ENCODE data around the gene PLXNB2. TPM values are rescaled to one million over a fixed set of nuclear protein-coding genes. Genes with fewer than 3 reads are reported as not detected.

The PLXNB2 gene
- total and polyA plus RNA-seq, 2 donors (not counting 1 experiment from before 2014, with no cell fraction given) = 62.7 to 209 TPM

DNA sequence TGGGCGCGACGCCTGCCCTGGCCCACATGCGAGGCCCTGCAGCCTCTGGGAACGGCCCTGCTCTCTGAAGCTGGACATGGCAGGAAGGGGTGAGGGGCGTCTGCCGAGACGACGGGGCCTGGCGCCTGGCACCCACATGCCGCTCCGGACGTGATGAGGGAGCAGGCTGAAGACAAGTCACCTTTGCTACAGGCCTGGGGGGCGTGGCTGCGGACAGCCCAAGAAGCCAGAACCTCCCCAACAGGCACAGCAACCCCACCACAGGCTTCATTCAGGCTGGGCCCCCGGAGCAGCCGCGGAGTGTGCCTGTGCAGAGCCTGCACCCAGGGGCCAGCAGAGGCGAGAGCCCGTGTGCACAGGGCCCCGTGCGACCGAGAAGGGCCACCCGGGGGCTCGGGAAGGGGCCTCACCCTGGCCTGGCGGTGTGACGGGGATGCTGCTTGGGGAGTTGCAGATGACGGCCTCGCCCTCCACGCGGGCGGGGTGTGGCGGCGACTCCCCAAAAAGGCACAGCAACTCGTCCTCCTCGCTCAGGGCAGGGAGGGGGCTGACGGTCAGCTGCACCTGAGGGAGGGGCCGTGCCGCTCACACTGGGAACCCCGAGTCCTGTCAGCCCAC, 20.6 kb downstream of the PLXNB2 start:
- Histone ChIP-seq H3K4me1 (ENCODE audit: control insufficient read depth, extremely low read depth, insufficient read depth, low read length) (peaks cover 5% of the 10 kb centered on the region), H3K79me2 (ENCODE audit: control insufficient read depth, insufficient read depth, low read length) (peaks cover 48% of the 10 kb centered on the region), H4K20me1 (ENCODE audit: control insufficient read depth, extremely low read depth, insufficient read depth, low read length) (no peaks in the 10 kb centered on the region), H3K4me3 (replicated peaks in 1 of 4; ENCODE audit: control extremely low read depth in 1 of 4, insufficient read depth in 1 of 4, low read depth in 3 of 4, low read length in 4 of 4) (no peak overlapping the region), H3K9ac (ENCODE audit: insufficient read depth, low read length) (no peak overlapping the region), H3K27ac (ENCODE audit: insufficient read depth, low read length) (no peak overlapping the region), H3K27me3 (ENCODE audit: control insufficient read depth, insufficient read depth, low read length) (no peaks in the 10 kb centered on the region), H3K4me2 (ENCODE audit: extremely low read depth, insufficient read depth, low read length) (no peak overlapping the region), H3K36me3 (ENCODE audit: control insufficient read depth, insufficient read depth, low read length) (peaks cover 71% of the 10 kb centered on the region), H3K9me3 (ENCODE audit: control insufficient read depth, insufficient read depth, low read depth, low read length) (no peaks in the 10 kb centered on the region), H2AFZ (ENCODE audit: low read length) (no peak overlapping the region)
- DNase-seq (ENCODE audit: low read depth in 2 of 2) = no peak
- no peak for TF ChIP-seq EZH2 (IDR thresholded peaks at IDR 0.05; ENCODE audit: low read length, missing control alignments)
- TF ChIP-seq, protein P1, sequence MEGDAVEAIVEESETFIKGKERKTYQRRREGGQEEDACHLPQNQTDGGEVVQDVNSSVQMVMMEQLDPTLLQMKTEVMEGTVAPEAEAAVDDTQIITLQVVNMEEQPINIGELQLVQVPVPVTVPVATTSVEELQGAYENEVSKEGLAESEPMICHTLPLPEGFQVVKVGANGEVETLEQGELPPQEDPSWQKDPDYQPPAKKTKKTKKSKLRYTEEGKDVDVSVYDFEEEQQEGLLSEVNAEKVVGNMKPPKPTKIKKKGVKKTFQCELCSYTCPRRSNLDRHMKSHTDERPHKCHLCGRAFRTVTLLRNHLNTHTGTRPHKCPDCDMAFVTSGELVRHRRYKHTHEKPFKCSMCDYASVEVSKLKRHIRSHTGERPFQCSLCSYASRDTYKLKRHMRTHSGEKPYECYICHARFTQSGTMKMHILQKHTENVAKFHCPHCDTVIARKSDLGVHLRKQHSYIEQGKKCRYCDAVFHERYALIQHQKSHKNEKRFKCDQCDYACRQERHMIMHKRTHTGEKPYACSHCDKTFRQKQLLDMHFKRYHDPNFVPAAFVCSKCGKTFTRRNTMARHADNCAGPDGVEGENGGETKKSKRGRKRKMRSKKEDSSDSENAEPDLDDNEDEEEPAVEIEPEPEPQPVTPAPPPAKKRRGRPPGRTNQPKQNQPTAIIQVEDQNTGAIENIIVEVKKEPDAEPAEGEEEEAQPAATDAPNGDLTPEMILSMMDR (conservative IDR thresholded peaks at IDR 0.05 in 1 of 2, IDR thresholded peaks at IDR 0.05 in 1 of 2; ENCODE audit: low read depth in 1 of 2, low read length in 2 of 2) = no peak

DNA sequence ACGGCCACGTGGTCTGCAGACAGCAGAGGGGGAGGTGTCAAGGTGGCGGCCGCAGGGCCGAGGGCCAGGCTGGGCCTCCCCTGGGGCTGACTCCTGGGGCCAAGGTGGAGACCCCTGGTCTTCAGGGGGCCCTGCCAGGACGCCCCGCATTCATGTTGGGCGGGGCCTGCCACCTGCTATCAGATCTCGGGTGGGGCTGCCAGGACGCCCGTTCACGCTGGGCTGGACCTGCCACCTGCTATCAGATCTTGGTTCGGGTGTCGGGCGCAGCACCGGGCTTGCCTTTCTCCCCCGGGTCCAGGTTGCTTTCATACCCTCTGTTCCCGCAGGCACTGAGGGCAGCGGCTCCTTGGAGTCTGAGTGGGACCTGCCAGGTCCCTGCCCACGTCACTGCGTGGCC, 21.2 kb downstream of the PLXNB2 start:
- no peak for DNase-seq (ENCODE audit: low read depth in 2 of 2)
- H3K4me1 ChIP-seq (ENCODE audit: control insufficient read depth, extremely low read depth, insufficient read depth, low read length) = peaks cover 5% of the 10 kb centered on the region
- H3K9ac ChIP-seq (ENCODE audit: insufficient read depth, low read length) = no peak overlapping the region
- H3K4me2 ChIP-seq (ENCODE audit: extremely low read depth, insufficient read depth, low read length) = no peak overlapping the region
- H3K27me3 ChIP-seq (ENCODE audit: control insufficient read depth, insufficient read depth, low read length) = no peaks in the 10 kb centered on the region
- no peak for TF ChIP-seq EZH2 (IDR thresholded peaks at IDR 0.05; ENCODE audit: low read length, missing control alignments)
- TF ChIP-seq, protein P1 (conservative IDR thresholded peaks at IDR 0.05 in 1 of 2, IDR thresholded peaks at IDR 0.05 in 1 of 2; ENCODE audit: low read depth in 1 of 2, low read length in 2 of 2) = no peak
- no peak overlapping the region for H2AFZ ChIP-seq (ENCODE audit: low read length)
- H3K27ac ChIP-seq (ENCODE audit: insufficient read depth, low read length) = no peak overlapping the region
- H3K4me3 ChIP-seq (replicated peaks in 1 of 4; ENCODE audit: control extremely low read depth in 1 of 4, insufficient read depth in 1 of 4, low read depth in 3 of 4, low read length in 4 of 4) = no peak overlapping the region
- H3K79me2 ChIP-seq (ENCODE audit: control insufficient read depth, insufficient read depth, low read length) = peaks cover 43% of the 10 kb centered on the region
- H4K20me1 ChIP-seq (ENCODE audit: control insufficient read depth, extremely low read depth, insufficient read depth, low read length) = no peaks in the 10 kb centered on the region
- H3K9me3 ChIP-seq (ENCODE audit: control insufficient read depth, insufficient read depth, low read depth, low read length) = no peaks in the 10 kb centered on the region
- H3K36me3 ChIP-seq (ENCODE audit: control insufficient read depth, insufficient read depth, low read length) = peaks cover 73% of the 10 kb centered on the region

DNA sequence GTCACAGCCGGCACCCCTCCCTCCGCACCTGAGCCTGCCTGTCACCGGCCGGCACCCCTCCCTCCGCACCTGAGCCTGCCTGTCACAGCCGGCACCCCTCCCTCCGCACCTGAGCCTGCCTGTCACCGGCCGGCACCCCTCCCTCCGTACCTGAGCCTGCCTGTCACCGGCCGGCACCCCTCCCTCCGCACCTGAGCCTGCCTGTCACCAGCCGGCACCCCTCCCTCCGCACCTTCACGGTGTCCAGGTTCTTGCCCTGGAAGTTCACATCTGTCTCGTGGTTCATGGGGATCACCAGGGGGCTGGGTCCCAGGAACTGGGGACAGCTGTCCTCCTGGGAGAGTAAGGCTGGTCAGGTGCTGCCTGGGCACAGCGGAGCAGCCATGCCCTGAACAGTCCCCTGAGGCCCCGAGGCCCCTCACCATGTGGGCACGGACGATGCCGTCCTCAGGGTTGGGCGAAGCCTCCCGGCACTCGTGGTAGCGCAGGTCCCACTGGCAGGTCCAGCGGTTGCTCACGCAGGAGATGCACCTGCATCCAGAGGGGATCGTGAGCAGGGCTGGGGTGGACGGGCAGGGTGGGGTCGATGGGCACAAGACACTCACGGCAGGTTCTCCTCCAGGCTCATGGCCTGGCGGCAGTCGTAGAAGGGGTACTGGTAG, 21.7 kb downstream of the PLXNB2 start:
- H3K79me2 ChIP-seq (ENCODE audit: control insufficient read depth, insufficient read depth, low read length) = peaks cover 37% of the 10 kb centered on the region
- peaks cover 74% of the 10 kb centered on the region for H3K36me3 ChIP-seq (ENCODE audit: control insufficient read depth, insufficient read depth, low read length)

More for the DNA sequence above, 21.7 kb downstream of the PLXNB2 start:
- no peak overlapping the region for H3K27ac ChIP-seq (ENCODE audit: insufficient read depth, low read length)
- no peaks in the 10 kb centered on the region for H3K27me3 ChIP-seq (ENCODE audit: control insufficient read depth, insufficient read depth, low read length)
- peaks cover 5% of the 10 kb centered on the region for H3K4me1 ChIP-seq (ENCODE audit: control insufficient read depth, extremely low read depth, insufficient read depth, low read length)
- H3K4me2 ChIP-seq (ENCODE audit: extremely low read depth, insufficient read depth, low read length) = no peak overlapping the region
- H3K9me3 ChIP-seq (ENCODE audit: control insufficient read depth, insufficient read depth, low read depth, low read length) = no peaks in the 10 kb centered on the region
- TF ChIP-seq, protein P1 (conservative IDR thresholded peaks at IDR 0.05 in 1 of 2, IDR thresholded peaks at IDR 0.05 in 1 of 2; ENCODE audit: low read depth in 1 of 2, low read length in 2 of 2) = no peak
- TF ChIP-seq EZH2 (IDR thresholded peaks at IDR 0.05; ENCODE audit: low read length, missing control alignments) = no peak
- no peak overlapping the region for H3K4me3 ChIP-seq (replicated peaks in 1 of 4; ENCODE audit: control extremely low read depth in 1 of 4, insufficient read depth in 1 of 4, low read depth in 3 of 4, low read length in 4 of 4)
- no peak for DNase-seq (ENCODE audit: low read depth in 2 of 2)
- no peak overlapping the region for H2AFZ ChIP-seq (ENCODE audit: low read length)
- H4K20me1 ChIP-seq (ENCODE audit: control insufficient read depth, extremely low read depth, insufficient read depth, low read length) = no peaks in the 10 kb centered on the region
- no peak overlapping the region for H3K9ac ChIP-seq (ENCODE audit: insufficient read depth, low read length)
